ENCODE measurements around the gene IQGAP2. TPM values are rescaled to one million over a fixed set of nuclear protein-coding genes. Genes with fewer than 3 reads are reported as not detected.

The IQGAP2 gene
- total and polyA plus RNA-seq, 2 of the 8 experiments (the other 6 are each of a cell fraction or from before 2014, with no cell fraction given): 19.7 to 66.0 TPM

GRCh38 chr5:76560952-76561891 is 158.1 kb downstream of the IQGAP2 start (continued):
- no peak for TF ChIP-seq MAX (IDR thresholded peaks at IDR 0.05)
- no peak for TF ChIP-seq KDM1A (IDR thresholded peaks at IDR 0.05; ENCODE audit: borderline replicate concordance, low read length)
- TF ChIP-seq CTCF (IDR thresholded peaks at IDR 0.05; ENCODE audit: control extremely low read depth in 1 of 3, insufficient read depth in 1 of 3, low read depth in 1 of 3, low read length in 3 of 3): no peak

Measured in H1 (cell line).